H9 (cell line): ENCODE measurements around the gene NLRP1. TPM values are rescaled to one million over a fixed set of nuclear protein-coding genes. Genes with fewer than 3 reads are reported as not detected.
"Not testable (repeated sequence)": the region's sequence is repeated elsewhere in the genome, so short reads cannot be mapped to it uniquely, and the experiment has no call there.

ENCODE experiments used
- DNase-seq: peaks from one replicate; pipeline ENCODE4 v3.0.0-alpha.2; 2017
- H2AFZ ChIP-seq: one replicate; pipeline ENCODE4 v1.6.1; 2013; ENCODE audit warnings: mild to moderate bottlenecking, low read length, control low read depth, moderate library complexity
- H2AK5ac ChIP-seq: 2 replicates; pipeline ENCODE4 v1.6.1; 2013; ENCODE audit warnings: low read length, control low read depth, mixed read lengths; ENCODE audit not compliant: insufficient read length
- H2BK120ac ChIP-seq: one replicate; pipeline ENCODE4 v1.6.1; 2013; ENCODE audit warnings: low read depth, mild to moderate bottlenecking, low read length, control low read depth, inconsistent platforms; ENCODE audit not compliant: poor library complexity, severe bottlenecking
- H2BK12ac ChIP-seq: 2 replicates; pipeline ENCODE4 v1.6.1; 2013; ENCODE audit warnings: low read length, control low read depth, mixed read lengths, low read depth; ENCODE audit not compliant: insufficient read length
- H2BK15ac ChIP-seq: 2 replicates; pipeline ENCODE4 v1.6.1; 2013; ENCODE audit warnings: low read depth, low read length, control low read depth
- H2BK20ac ChIP-seq: one replicate; pipeline ENCODE4 v1.6.1; 2013; ENCODE audit warnings: low read depth, mild to moderate bottlenecking, low read length, control low read depth, inconsistent platforms; ENCODE audit not compliant: poor library complexity, severe bottlenecking
- H2BK5ac ChIP-seq: 2 replicates; pipeline ENCODE4 v1.6.1; 2013; ENCODE audit warnings: low read length, control low read depth, mixed read lengths; ENCODE audit not compliant: insufficient read length
- H3K14ac ChIP-seq: 2 replicates; pipeline ENCODE4 v1.6.1; 2013; ENCODE audit warnings: low read length, control low read depth; ENCODE audit not compliant: insufficient read depth
- H3K18ac ChIP-seq: 2 replicates; pipeline ENCODE4 v1.6.1; 2013; ENCODE audit warnings: low read depth, mild to moderate bottlenecking, mixed read lengths, low read length, control low read depth; ENCODE audit not compliant: insufficient read length
- H3K23ac ChIP-seq: 2 replicates; pipeline ENCODE4 v1.6.1; 2013; ENCODE audit warnings: low read length, control low read depth, mixed read lengths, low read depth; ENCODE audit not compliant: insufficient read length
- H3K23me2 ChIP-seq: 2 replicates; pipeline ENCODE4 v1.6.1; 2013; ENCODE audit warnings: low read depth, mild to moderate bottlenecking, mixed read lengths, low read length, control low read depth; ENCODE audit not compliant: insufficient read length, poor library complexity, severe bottlenecking
- H3K27ac ChIP-seq: 2 replicates; pipeline ENCODE4 v1.5.1; 2013; ENCODE audit warnings: low read length, control low read depth, mixed read lengths, low read depth; ENCODE audit not compliant: insufficient read length
- H3K27me3 ChIP-seq: 2 replicates; pipeline ENCODE4 v1.6.1; 2013; ENCODE audit warnings: low read length, control low read depth, inconsistent platforms; ENCODE audit not compliant: insufficient read depth
- H3K4ac ChIP-seq: 2 replicates; pipeline ENCODE4 v1.6.1; 2013; ENCODE audit warnings: low read depth, mild to moderate bottlenecking, control low read depth, inconsistent platforms, low read length, moderate library complexity
- H3K4me1 ChIP-seq: 2 replicates; pipeline ENCODE4 v1.6.1; 2013; ENCODE audit warnings: low read length, control low read depth, inconsistent platforms; ENCODE audit not compliant: insufficient read depth
- H3K4me2 ChIP-seq: 2 replicates; pipeline ENCODE4 v1.6.1; 2013; ENCODE audit warnings: low read length, control low read depth, mixed read lengths; ENCODE audit not compliant: insufficient read length, insufficient read depth
- H3K56ac ChIP-seq: 2 replicates; pipeline ENCODE4 v1.6.1; 2013; ENCODE audit warnings: low read depth, mild to moderate bottlenecking, mixed read lengths, low read length, control low read depth; ENCODE audit not compliant: insufficient read length
- H3K79me1 ChIP-seq: 2 replicates; pipeline ENCODE4 v1.6.1; 2013; ENCODE audit warnings: low read depth, mild to moderate bottlenecking, moderate library complexity, low read length, control low read depth, inconsistent platforms; ENCODE audit not compliant: insufficient read depth, poor library complexity, severe bottlenecking
- H3K79me2 ChIP-seq: 2 replicates; pipeline ENCODE4 v1.6.1; 2013; ENCODE audit warnings: low read length, control low read depth, inconsistent platforms; ENCODE audit not compliant: insufficient read depth
- H3K9ac ChIP-seq: 2 replicates; pipeline ENCODE4 v1.6.1; 2013; ENCODE audit warnings: low read length, control low read depth, mixed read lengths; ENCODE audit not compliant: insufficient read length; ENCODE audit errors: extremely low read depth
- H3K9me3 ChIP-seq: one replicate; pipeline ENCODE4 v1.6.1; 2013; ENCODE audit warnings: low read depth, low read length, inconsistent platforms; ENCODE audit not compliant: control insufficient read depth
- H3T11ph ChIP-seq: one replicate; pipeline ENCODE4 v1.6.1; 2013; ENCODE audit warnings: mild to moderate bottlenecking, low read length, control low read depth, inconsistent platforms
- H4K20me1 ChIP-seq: one replicate; pipeline ENCODE4 v1.6.1; 2013; ENCODE audit not compliant: control insufficient read depth, insufficient read length, insufficient read depth
- H4K5ac ChIP-seq: 2 replicates; pipeline ENCODE4 v1.6.1; 2013; ENCODE audit warnings: low read depth, mild to moderate bottlenecking, mixed read lengths, low read length, control low read depth; ENCODE audit not compliant: insufficient read length
- H4K8ac ChIP-seq: replicated peaks from 2 replicates; pipeline ENCODE4 v1.6.1; 2013; ENCODE audit warnings: low read length, control low read depth, mixed read lengths, low read depth; ENCODE audit not compliant: insufficient read length
- H4K91ac ChIP-seq: 2 replicates; pipeline ENCODE4 v1.6.1; 2013; ENCODE audit warnings: low read depth, mild to moderate bottlenecking, moderate library complexity, mixed read lengths, low read length, control low read depth; ENCODE audit not compliant: insufficient read length
- H3K27ac Mint-ChIP-seq, 3 experiments: 2 replicates in 2 of 3; 3 replicates in 1 of 3; pipeline ENCODE4 v1.8.0; 2020 to 2021; ENCODE audit warnings: mixed read lengths in 3 of 3, mild to moderate bottlenecking in 1 of 3, moderate library complexity in 1 of 3
- H3K27me3 Mint-ChIP-seq: 2 replicates; pipeline ENCODE4 v1.8.0; 2021; ENCODE audit warnings: low read depth, mild to moderate bottlenecking, moderate library complexity, mixed read lengths
- H3K36me3 Mint-ChIP-seq, 3 experiments: 2 replicates in 2 of 3; 3 replicates in 1 of 3; pipeline ENCODE4 v1.8.0; 2020 to 2021; ENCODE audit warnings: low read depth in 3 of 3, mixed read lengths in 3 of 3; ENCODE audit not compliant: insufficient read depth in 1 of 3
- H3K4me1 Mint-ChIP-seq, 2 experiments: 2 replicates each; pipeline ENCODE4 v1.8.0; 2020; ENCODE audit warnings: mixed read lengths in 2 of 2
- H3K4me3 Mint-ChIP-seq, 2 experiments: 2 replicates in 1 of 2; 3 replicates in 1 of 2; pipeline ENCODE4 v1.8.0; 2020 to 2021; ENCODE audit warnings: mild to moderate bottlenecking in 2 of 2, mixed read lengths in 2 of 2, moderate library complexity in 1 of 2
- H3K9me3 Mint-ChIP-seq, 2 experiments: 2 replicates in 1 of 2; 3 replicates in 1 of 2; pipeline ENCODE4 v1.8.0; 2020; ENCODE audit warnings: mild to moderate bottlenecking in 2 of 2, mixed read lengths in 2 of 2, moderate library complexity in 1 of 2
- WGBS: extraction: QIAGEN DNeasy Blood & Tissue Kit; methylation state at CpG from one replicate; pipeline ENCODE4 v1.1.7; 2013; ENCODE audit warnings: missing lambda C conversion rate, low lambda C conversion rate, mixed read lengths; ENCODE audit not compliant: insufficient read length; ENCODE audit errors: extremely low coverage; 5-methylcytosine and 5-hydroxymethylcytosine counted together
- total RNA-seq: library from RNA; stranded (reverse); gene quantifications from 2 replicates; pipeline ENCODE4 v1.2.1, GENCODE V29; 2021
- TF ChIP-seq, protein P1 (sequence below): fragments of 200-600 bp; sonication (generic); conservative IDR thresholded peaks from 3 replicates; pipeline ENCODE4 v1.8.0; 2021; ENCODE audit warnings: antibody characterized with exemption, mild to moderate bottlenecking

Gene NLRP1
- total RNA-seq, 1 experiment from 2014 or later, result 12.1 TPM

DNA sequence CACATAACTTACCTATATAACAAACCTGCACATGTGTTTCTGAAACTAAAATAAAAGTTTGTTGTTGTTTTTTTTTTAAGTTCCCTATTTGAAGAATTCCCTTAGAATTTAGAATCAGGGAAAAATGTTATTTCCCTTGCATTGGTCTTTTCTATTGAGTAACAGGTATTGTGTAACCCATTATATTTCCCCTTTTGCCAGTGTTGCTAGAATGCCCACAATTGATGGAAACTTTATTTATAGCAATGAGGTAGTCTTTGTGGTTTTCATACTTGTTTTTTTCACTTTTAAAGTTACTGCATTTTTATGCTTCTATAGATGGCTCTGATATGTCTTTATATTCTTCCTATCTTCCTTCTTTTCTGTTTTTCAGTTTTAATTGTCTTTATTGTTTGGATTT lies 3.9 kb downstream of the NLRP1 start:
- H3K27ac Mint-ChIP-seq, result no peak overlapping the region
- Histone ChIP-seq H3K4ac (no peak overlapping the region), H4K5ac (no peak overlapping the region), H3K9ac (no peak overlapping the region), H3K4me1 (no peaks in the 10 kb centered on the region), H3K27me3 (no peaks in the 10 kb centered on the region), H2BK5ac (no peak overlapping the region), H3K23ac (no peak overlapping the region), H3K9me3 (no peaks in the 10 kb centered on the region), H2AK5ac (no peak overlapping the region), H2BK20ac (no peak overlapping the region), H3K4me2 (no peak overlapping the region), H3K27ac (no peak overlapping the region), H3K79me2 (no peaks in the 10 kb centered on the region), H3K14ac (no peak overlapping the region), H2AFZ (no peak overlapping the region), H4K8ac (no peak overlapping the region), H3K18ac (no peak overlapping the region), H3T11ph (no peak overlapping the region), H2BK15ac (no peak overlapping the region), H4K91ac (no peak overlapping the region), H3K56ac (no peak overlapping the region), H2BK12ac (no peak overlapping the region), H2BK120ac (no peak overlapping the region), H3K79me1 (no peaks in the 10 kb centered on the region), H3K23me2 (no peaks in the 10 kb centered on the region), H4K20me1 (no peaks in the 10 kb centered on the region)
- peaks cover 6 to 11% of the 10 kb centered on the region in 2 experiments; a peak in 4 of 5 replicates for H3K9me3 Mint-ChIP-seq
- H3K4me1 Mint-ChIP-seq, result peaks cover 0 to 2% of the 10 kb centered on the region in 2 experiments; a peak in 1 of 4 replicates
- H3K27me3 Mint-ChIP-seq, result peaks cover 15% of the 10 kb centered on the region
- DNase-seq, result no peak
- no peaks in the 10 kb centered on the region; a peak in 1 of 7 replicates for H3K36me3 Mint-ChIP-seq
- H3K4me3 Mint-ChIP-seq, result no peak overlapping the region
- TF ChIP-seq, protein P1, sequence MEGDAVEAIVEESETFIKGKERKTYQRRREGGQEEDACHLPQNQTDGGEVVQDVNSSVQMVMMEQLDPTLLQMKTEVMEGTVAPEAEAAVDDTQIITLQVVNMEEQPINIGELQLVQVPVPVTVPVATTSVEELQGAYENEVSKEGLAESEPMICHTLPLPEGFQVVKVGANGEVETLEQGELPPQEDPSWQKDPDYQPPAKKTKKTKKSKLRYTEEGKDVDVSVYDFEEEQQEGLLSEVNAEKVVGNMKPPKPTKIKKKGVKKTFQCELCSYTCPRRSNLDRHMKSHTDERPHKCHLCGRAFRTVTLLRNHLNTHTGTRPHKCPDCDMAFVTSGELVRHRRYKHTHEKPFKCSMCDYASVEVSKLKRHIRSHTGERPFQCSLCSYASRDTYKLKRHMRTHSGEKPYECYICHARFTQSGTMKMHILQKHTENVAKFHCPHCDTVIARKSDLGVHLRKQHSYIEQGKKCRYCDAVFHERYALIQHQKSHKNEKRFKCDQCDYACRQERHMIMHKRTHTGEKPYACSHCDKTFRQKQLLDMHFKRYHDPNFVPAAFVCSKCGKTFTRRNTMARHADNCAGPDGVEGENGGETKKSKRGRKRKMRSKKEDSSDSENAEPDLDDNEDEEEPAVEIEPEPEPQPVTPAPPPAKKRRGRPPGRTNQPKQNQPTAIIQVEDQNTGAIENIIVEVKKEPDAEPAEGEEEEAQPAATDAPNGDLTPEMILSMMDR, result no peak

DNA sequence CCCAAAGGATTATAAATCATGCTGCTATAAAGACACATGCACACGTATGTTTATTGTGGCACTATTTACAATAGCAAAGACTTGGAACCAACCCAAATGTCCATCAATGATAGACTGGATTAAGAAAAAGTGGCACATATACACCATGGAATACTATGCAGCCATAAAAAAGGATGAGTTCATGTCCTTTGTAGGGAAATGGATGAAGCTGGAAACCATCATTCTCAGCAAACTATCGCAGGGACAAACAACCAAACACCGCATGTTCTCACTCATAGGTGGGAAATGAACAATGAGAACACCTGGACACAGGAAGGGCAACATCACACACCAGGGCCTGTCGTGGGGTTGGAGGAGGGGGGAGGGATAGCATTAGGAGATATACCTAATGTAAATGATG lies 5.5 kb downstream of the NLRP1 start:
- H3K79me2 ChIP-seq, H3K56ac ChIP-seq, H3K9ac ChIP-seq, H2AK5ac ChIP-seq, H3T11ph ChIP-seq, H3K23me2 ChIP-seq, H3K4me3 Mint-ChIP-seq, H3K23ac ChIP-seq, H2BK12ac ChIP-seq, H3K27ac ChIP-seq, H2BK20ac ChIP-seq, H3K27ac Mint-ChIP-seq, H3K4ac ChIP-seq, H3K36me3 Mint-ChIP-seq, H4K5ac ChIP-seq, H3K4me2 ChIP-seq, DNase-seq, H3K14ac ChIP-seq, H3K9me3 ChIP-seq, H4K8ac ChIP-seq, H3K27me3 ChIP-seq, H3K18ac ChIP-seq, H3K79me1 ChIP-seq, H2BK5ac ChIP-seq, H2BK15ac ChIP-seq, H3K4me1 ChIP-seq, H4K20me1 ChIP-seq, H2AFZ ChIP-seq, H2BK120ac ChIP-seq, H4K91ac ChIP-seq, H3K4me1 Mint-ChIP-seq: not testable (repeated sequence)
- no CpG with 5 or more reads among the region's 4 CpGs for WGBS
- Mint-ChIP-seq H3K27me3 (peaks cover 26% of the 10 kb centered on the region), H3K9me3 (peaks cover 11 to 19% of the 10 kb centered on the region in 2 experiments; a peak in 4 of 5 replicates)
